Neutrophil (primary cell): ENCODE results near the gene TRPM1.

ENCODE experiments used
- H3K27ac ChIP-seq: fragments of 200-600 bp; sonication (generic); 2 replicates; pipeline ENCODE4 v1.5.1; 2016; ENCODE audit warnings: mild to moderate bottlenecking, moderate library complexity
- H3K27me3 ChIP-seq: fragments of 200-600 bp; sonication (generic); 2 replicates; pipeline ENCODE4 v1.6.0; 2016; ENCODE audit warnings: mild to moderate bottlenecking
- H3K36me3 ChIP-seq: fragments of 200-600 bp; sonication (generic); 2 replicates; pipeline ENCODE4 v1.5.1; 2017
- H3K4me1 ChIP-seq, 2 experiments: fragments of 200-600 bp in 1 of 2; sonication (generic) in 1 of 2; 1 replicate in 1 of 2; 2 replicates in 1 of 2; pipeline versions ENCODE4 v1.5.1 to v1.6.1; 2013 to 2016; ENCODE audit warnings: low read depth in 1 of 2, low read length in 1 of 2, mild to moderate bottlenecking in 1 of 2, moderate library complexity in 1 of 2; ENCODE audit not compliant: control insufficient read depth in 1 of 2, insufficient read depth in 1 of 2
- H3K4me3 ChIP-seq, 2 experiments: fragments of 200-600 bp in 1 of 2; sonication (generic) in 1 of 2; 1 replicate in 1 of 2; 2 replicates in 1 of 2; pipeline ENCODE4 v1.5.1; 2013 to 2016; ENCODE audit warnings: low read depth in 1 of 2, low read length in 1 of 2, mild to moderate bottlenecking in 1 of 2, moderate library complexity in 1 of 2
- H3K9me3 ChIP-seq: fragments of 200-600 bp; sonication (generic); 2 replicates; pipeline ENCODE4 v1.5.1; 2016
- CTCF ChIP-seq: fragments of 200-600 bp; sonication (generic); IDR thresholded peaks from 2 replicates; pipeline ENCODE4 v1.5.1; 2016; ENCODE audit warnings: antibody characterized with exemption

Gene TRPM1

GRCh38 chr15:31067890-31068603, 33.5 kb downstream of the TRPM1 start:
- no peak for TF ChIP-seq CTCF

DNA sequence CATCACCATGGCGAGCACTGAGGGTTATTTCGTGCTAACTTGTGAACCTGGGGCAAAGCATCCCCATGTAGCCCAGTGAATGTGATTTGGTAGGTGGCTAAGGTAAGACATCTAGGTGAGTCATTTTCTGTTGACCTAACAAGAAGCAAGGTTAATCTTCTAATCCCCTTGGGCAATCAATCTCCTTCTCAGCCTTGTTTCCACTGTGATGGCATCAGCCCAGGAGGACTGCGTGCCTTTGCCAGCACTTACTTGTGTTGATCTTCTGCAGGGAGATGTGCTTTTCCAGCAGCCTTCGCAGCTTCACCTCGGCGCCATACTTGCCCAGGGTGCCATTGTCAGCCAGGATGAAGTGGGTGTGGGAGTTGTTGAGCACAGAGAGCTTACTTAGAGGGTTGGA, 35.7 kb downstream of the TRPM1 start:
- Histone ChIP-seq H3K9me3 (no peaks in the 10 kb centered on the region), H3K4me3 (no peak overlapping the region), H3K4me1 (no peaks in the 10 kb centered on the region), H3K27me3 (no peaks in the 10 kb centered on the region), H3K27ac (no peak overlapping the region), H3K36me3 (no peaks in the 10 kb centered on the region)
- no peak for TF ChIP-seq CTCF

More at GRCh38 chr15:31067890-31068603, 33.5 kb downstream of the TRPM1 start:
- Histone ChIP-seq H3K27me3 (no peaks in the 10 kb centered on the region), H3K4me3 (no peak overlapping the region), H3K27ac (no peak overlapping the region), H3K36me3 (no peaks in the 10 kb centered on the region), H3K4me1 (no peaks in the 10 kb centered on the region), H3K9me3 (no peaks in the 10 kb centered on the region)

- H3K9me3 ChIP-seq: no peaks in the 10 kb centered on the region
- no peaks in the 10 kb centered on the region for H3K36me3 ChIP-seq
- H3K4me3 ChIP-seq: no peak overlapping the region
- H3K27ac ChIP-seq: no peak overlapping the region
- no peak for TF ChIP-seq CTCF
- no peaks in the 10 kb centered on the region for H3K4me1 ChIP-seq
- H3K27me3 ChIP-seq: no peaks in the 10 kb centered on the region
Observed at GRCh38 chr15:31062911-31063310, 38.6 kb downstream of the TRPM1 start.

- TF ChIP-seq CTCF: no peak
Observed at GRCh38 chr15:31062310-31062847, 39.1 kb downstream of the TRPM1 start.

GRCh38 chr15:31060429-31061140, 40.9 kb downstream of the TRPM1 start:
- Histone ChIP-seq H3K27ac (no peak overlapping the region), H3K4me1 (no peaks in the 10 kb centered on the region), H3K4me3 (no peak overlapping the region), H3K36me3 (no peaks in the 10 kb centered on the region), H3K27me3 (no peaks in the 10 kb centered on the region), H3K9me3 (no peaks in the 10 kb centered on the region)
- no peak for TF ChIP-seq CTCF

More at GRCh38 chr15:31062310-31062847, 39.1 kb downstream of the TRPM1 start:
- Histone ChIP-seq H3K27ac (no peak overlapping the region), H3K27me3 (no peaks in the 10 kb centered on the region), H3K4me3 (no peak overlapping the region), H3K4me1 (no peaks in the 10 kb centered on the region), H3K9me3 (no peaks in the 10 kb centered on the region), H3K36me3 (no peaks in the 10 kb centered on the region)
